ENCODE data around the gene RLBP1.

Gene RLBP1

DNA sequence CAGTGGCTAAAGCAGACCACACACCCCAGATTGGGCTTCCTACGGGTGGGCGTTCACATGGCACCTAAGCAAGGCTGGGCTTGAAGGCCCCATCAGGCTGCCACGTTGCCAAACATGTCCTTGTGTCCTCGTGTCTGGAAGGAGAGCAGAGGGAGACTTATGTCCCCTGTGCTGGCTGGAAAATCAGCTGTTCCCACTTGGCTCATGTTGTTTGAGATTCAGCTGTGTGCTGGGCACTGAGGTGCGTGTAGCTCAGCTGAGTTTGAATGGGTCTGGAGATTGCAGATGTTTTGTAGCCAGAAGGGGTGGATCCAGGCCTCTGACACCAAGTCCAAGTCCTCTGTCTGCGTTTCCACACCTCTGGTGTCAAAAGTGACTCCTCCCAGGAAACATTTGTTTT is 34.6 kb downstream of the RLBP1 start:
- Histone ChIP-seq H3F3A (ENCODE audit: low read depth) (no peaks in the 10 kb centered on the region), H3K4me1 (ENCODE audit: insufficient read depth, low read length, poor library complexity, severe bottlenecking) (peaks cover under 1% of the 10 kb centered on the region), H3K4me3 (ENCODE audit: low read length, poor library complexity, severe bottlenecking) (no peak overlapping the region), H3K9me3 (ENCODE audit: insufficient read depth, low read depth, low read length) (no peaks in the 10 kb centered on the region), H3K9ac (ENCODE audit: low read depth, low read length, poor library complexity, severe bottlenecking) (no peak overlapping the region), H3K9me2 (replicated peaks; ENCODE audit: low read depth, low read length) (no peaks in the 10 kb centered on the region), H3K27me3 (ENCODE audit: insufficient read depth, low read length, poor library complexity, severe bottlenecking) (no peaks in the 10 kb centered on the region), H2AFZ (ENCODE audit: low read length) (no peak overlapping the region), H3K79me2 (ENCODE audit: insufficient read depth, low read length) (no peaks in the 10 kb centered on the region), H4K20me1 (ENCODE audit: insufficient read depth, low read length, poor library complexity, severe bottlenecking) (no peaks in the 10 kb centered on the region), H3K36me3 (ENCODE audit: insufficient read depth, low read length) (peaks cover 69% of the 10 kb centered on the region; the same call in 1 of the 2 replicates), H3K4me2 (ENCODE audit: low read depth, low read length, poor library complexity, severe bottlenecking) (no peak overlapping the region)
- no peak for TF ChIP-seq EZH2phosphoT487 (IDR thresholded peaks at IDR 0.05; ENCODE audit: borderline replicate concordance)
- TF ChIP-seq, protein P1, sequence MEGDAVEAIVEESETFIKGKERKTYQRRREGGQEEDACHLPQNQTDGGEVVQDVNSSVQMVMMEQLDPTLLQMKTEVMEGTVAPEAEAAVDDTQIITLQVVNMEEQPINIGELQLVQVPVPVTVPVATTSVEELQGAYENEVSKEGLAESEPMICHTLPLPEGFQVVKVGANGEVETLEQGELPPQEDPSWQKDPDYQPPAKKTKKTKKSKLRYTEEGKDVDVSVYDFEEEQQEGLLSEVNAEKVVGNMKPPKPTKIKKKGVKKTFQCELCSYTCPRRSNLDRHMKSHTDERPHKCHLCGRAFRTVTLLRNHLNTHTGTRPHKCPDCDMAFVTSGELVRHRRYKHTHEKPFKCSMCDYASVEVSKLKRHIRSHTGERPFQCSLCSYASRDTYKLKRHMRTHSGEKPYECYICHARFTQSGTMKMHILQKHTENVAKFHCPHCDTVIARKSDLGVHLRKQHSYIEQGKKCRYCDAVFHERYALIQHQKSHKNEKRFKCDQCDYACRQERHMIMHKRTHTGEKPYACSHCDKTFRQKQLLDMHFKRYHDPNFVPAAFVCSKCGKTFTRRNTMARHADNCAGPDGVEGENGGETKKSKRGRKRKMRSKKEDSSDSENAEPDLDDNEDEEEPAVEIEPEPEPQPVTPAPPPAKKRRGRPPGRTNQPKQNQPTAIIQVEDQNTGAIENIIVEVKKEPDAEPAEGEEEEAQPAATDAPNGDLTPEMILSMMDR (conservative IDR thresholded peaks at IDR 0.05; ENCODE audit: low read length) = no peak

DNA sequence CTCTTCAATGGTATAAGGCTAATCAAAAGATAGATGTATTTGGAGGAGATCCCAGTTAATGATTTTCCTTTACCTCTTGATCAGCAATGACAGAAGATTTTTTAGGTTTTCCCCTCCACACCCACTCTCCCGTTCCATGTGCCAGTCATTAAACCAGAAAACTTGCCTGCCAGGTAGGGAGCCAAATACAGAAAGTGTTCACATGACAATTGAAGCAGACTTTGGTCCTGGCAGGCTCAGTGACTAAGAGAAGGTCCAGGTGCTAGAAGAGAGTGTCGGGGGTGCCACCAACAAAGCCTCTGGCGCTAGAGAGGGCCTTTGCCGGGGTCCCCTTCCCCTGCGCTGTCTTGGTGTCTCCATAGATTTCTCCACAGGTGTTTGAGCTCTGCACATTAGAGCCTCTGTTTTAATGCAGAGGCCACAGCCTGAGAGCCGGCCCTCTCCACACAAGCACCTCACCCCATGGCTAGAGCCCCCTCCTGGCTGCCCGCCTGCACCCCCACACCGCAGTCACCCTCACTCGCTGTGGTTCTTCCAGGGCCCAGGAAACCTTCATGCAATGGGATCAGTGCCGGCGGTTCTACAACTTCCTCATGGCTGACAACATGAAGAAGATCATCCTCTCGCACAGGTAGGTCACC is 36.4 kb downstream of the RLBP1 start:
- no peak overlapping the region for H3K9ac ChIP-seq (ENCODE audit: low read depth, low read length, poor library complexity, severe bottlenecking)
- H3K79me2 ChIP-seq (ENCODE audit: insufficient read depth, low read length) = no peaks in the 10 kb centered on the region
- H3K9me2 ChIP-seq (replicated peaks; ENCODE audit: low read depth, low read length) = no peaks in the 10 kb centered on the region
- no peaks in the 10 kb centered on the region for H3F3A ChIP-seq (ENCODE audit: low read depth)
- H3K4me1 ChIP-seq (ENCODE audit: insufficient read depth, low read length, poor library complexity, severe bottlenecking) = no peaks in the 10 kb centered on the region
- H3K9me3 ChIP-seq (ENCODE audit: insufficient read depth, low read depth, low read length) = no peaks in the 10 kb centered on the region
- no peak overlapping the region for H2AFZ ChIP-seq (ENCODE audit: low read length)
- H4K20me1 ChIP-seq (ENCODE audit: insufficient read depth, low read length, poor library complexity, severe bottlenecking) = no peaks in the 10 kb centered on the region
- H3K4me2 ChIP-seq (ENCODE audit: low read depth, low read length, poor library complexity, severe bottlenecking) = no peak overlapping the region
- no peak overlapping the region for H3K4me3 ChIP-seq (ENCODE audit: low read length, poor library complexity, severe bottlenecking)
- H3K27me3 ChIP-seq (ENCODE audit: insufficient read depth, low read length, poor library complexity, severe bottlenecking) = no peaks in the 10 kb centered on the region
- no peak for TF ChIP-seq EZH2phosphoT487 (IDR thresholded peaks at IDR 0.05; ENCODE audit: borderline replicate concordance)
- TF ChIP-seq, protein P1 (conservative IDR thresholded peaks at IDR 0.05; ENCODE audit: low read length) = no peak
- H3K36me3 ChIP-seq (ENCODE audit: insufficient read depth, low read length) = peaks cover 59% of the 10 kb centered on the region; the same call in 1 of the 2 replicates

DNA sequence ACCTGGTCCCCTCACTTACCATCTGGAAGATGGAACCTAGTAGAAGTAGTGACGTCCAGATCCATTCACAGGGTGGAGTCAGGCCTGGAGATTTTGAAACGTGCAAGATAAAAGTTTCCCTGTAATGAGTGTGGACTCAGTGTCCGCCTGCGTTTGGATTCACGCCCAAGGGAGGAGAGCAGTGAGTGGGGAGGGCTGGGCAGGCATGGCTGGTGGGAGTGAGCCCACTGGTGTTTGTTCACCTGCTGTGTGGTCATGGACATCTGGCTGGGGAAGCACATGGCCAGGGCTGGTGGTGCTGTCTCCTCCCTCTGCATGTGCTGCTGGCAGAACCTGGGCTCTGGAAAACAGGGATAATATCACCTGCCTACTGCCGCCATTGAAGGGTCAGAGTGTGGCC is 37.0 kb downstream of the RLBP1 start:
- H3K36me3 ChIP-seq (ENCODE audit: insufficient read depth, low read length) = peaks cover 58% of the 10 kb centered on the region; the same call in 1 of the 2 replicates
- H3K4me2 ChIP-seq (ENCODE audit: low read depth, low read length, poor library complexity, severe bottlenecking) = no peak overlapping the region
- TF ChIP-seq, protein P1 (conservative IDR thresholded peaks at IDR 0.05; ENCODE audit: low read length) = no peak
- no peak for TF ChIP-seq EZH2phosphoT487 (IDR thresholded peaks at IDR 0.05; ENCODE audit: borderline replicate concordance)
- no peak overlapping the region for H2AFZ ChIP-seq (ENCODE audit: low read length)
- no peak overlapping the region for H3K9ac ChIP-seq (ENCODE audit: low read depth, low read length, poor library complexity, severe bottlenecking)
- no peak overlapping the region for H3K4me3 ChIP-seq (ENCODE audit: low read length, poor library complexity, severe bottlenecking)
- H3K9me2 ChIP-seq (replicated peaks; ENCODE audit: low read depth, low read length) = no peaks in the 10 kb centered on the region
- no peaks in the 10 kb centered on the region for H4K20me1 ChIP-seq (ENCODE audit: insufficient read depth, low read length, poor library complexity, severe bottlenecking)
- H3K79me2 ChIP-seq (ENCODE audit: insufficient read depth, low read length) = no peaks in the 10 kb centered on the region
- no peaks in the 10 kb centered on the region for H3K4me1 ChIP-seq (ENCODE audit: insufficient read depth, low read length, poor library complexity, severe bottlenecking)
- H3K9me3 ChIP-seq (ENCODE audit: insufficient read depth, low read depth, low read length) = no peaks in the 10 kb centered on the region
- H3K27me3 ChIP-seq (ENCODE audit: insufficient read depth, low read length, poor library complexity, severe bottlenecking) = no peaks in the 10 kb centered on the region
- H3F3A ChIP-seq (ENCODE audit: low read depth) = no peaks in the 10 kb centered on the region
